ENCODE measurements around the gene FAM3A.

DNA sequence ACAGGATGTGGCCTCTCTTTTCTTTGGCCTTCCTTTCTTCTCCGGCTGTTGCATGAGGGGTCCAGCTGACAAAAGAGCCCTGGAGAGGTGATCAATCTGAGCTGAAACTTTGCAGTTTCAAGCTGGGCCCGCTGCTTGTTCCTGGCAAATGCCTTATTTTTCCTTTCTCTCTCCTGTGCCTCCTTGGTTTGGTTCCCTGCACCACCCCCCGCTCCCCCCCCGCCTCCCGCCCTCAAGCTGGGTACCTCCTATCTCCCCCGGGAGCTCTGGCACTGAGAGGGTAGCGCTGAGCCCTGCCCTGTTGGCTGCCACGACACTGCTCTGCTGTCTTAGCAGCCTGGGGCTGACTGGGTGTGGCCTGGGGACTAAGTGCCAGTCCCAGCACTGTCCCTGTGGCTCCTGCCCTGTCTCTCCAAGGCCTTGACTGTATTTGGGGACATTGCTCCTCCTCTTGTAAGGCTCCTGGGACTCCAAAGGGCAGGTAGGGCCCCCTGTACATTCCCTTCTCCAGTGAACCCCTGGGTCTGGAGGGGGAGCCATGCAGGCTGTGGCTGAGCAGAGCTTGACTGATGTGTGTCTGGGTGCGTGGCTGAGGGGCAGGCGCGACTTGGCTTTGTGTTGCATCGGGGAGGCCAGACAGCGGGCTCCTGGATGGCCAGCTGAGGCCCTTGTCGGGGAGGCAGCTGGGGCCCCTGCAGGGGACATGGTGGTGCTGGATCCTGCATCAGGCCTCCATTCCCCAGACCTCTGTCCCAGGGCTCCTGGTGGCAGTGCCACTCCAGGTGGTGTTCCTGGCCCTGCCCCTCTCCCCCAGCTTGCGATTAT is 56.9 kb downstream of the FAM3A start:
- TF ChIP-seq, protein P1, sequence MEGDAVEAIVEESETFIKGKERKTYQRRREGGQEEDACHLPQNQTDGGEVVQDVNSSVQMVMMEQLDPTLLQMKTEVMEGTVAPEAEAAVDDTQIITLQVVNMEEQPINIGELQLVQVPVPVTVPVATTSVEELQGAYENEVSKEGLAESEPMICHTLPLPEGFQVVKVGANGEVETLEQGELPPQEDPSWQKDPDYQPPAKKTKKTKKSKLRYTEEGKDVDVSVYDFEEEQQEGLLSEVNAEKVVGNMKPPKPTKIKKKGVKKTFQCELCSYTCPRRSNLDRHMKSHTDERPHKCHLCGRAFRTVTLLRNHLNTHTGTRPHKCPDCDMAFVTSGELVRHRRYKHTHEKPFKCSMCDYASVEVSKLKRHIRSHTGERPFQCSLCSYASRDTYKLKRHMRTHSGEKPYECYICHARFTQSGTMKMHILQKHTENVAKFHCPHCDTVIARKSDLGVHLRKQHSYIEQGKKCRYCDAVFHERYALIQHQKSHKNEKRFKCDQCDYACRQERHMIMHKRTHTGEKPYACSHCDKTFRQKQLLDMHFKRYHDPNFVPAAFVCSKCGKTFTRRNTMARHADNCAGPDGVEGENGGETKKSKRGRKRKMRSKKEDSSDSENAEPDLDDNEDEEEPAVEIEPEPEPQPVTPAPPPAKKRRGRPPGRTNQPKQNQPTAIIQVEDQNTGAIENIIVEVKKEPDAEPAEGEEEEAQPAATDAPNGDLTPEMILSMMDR (IDR thresholded peaks at IDR 0.05): no peak
- no peak for TF ChIP-seq POLR2A (IDR thresholded peaks at IDR 0.05)

Data from esophagus squamous epithelium (tissue), 4 donors.